HG02623 (cell line): ENCODE measurements around the gene LHX4.
"Not testable (repeated sequence)": the region's sequence is repeated elsewhere in the genome, so short reads cannot be mapped to it uniquely, and the experiment has no call there.

ENCODE experiments used
- ATAC-seq: cut with Tn5 transposase; IDR thresholded peaks from one replicate; pipeline ENCODE4 v1.9.1; 2021; ENCODE audit warnings: moderate library complexity; ENCODE audit not compliant: unreplicated experiment

Gene LHX4

GRCh38 chr1:180196436-180197003 lies 33.5 kb upstream of the LHX4 start:
- no peak for ATAC-seq

- ATAC-seq: no peak
Measured at GRCh38 chr1:180197231-180197630, 32.8 kb upstream of the LHX4 start.

GRCh38 chr1:180198196-180198595 lies 31.9 kb upstream of the LHX4 start:
- no peak for ATAC-seq

GRCh38 chr1:180198611-180199010 lies 31.5 kb upstream of the LHX4 start:
- ATAC-seq: no peak

- ATAC-seq: no peak
Measured at GRCh38 chr1:180199018-180199417, 31.0 kb upstream of the LHX4 start.

GRCh38 chr1:180201451-180202200 lies 28.4 kb upstream of the LHX4 start:
- ATAC-seq: no peak

- ATAC-seq: not testable (repeated sequence)
Measured at GRCh38 chr1:180202588-180202987, 27.5 kb upstream of the LHX4 start.

- no peak for ATAC-seq
Measured at GRCh38 chr1:180204231-180204630, 25.8 kb upstream of the LHX4 start.

- ATAC-seq: no peak
Measured at GRCh38 chr1:180206581-180206980, 23.5 kb upstream of the LHX4 start.

- ATAC-seq: no peak
Measured at GRCh38 chr1:180208264-180208663, 21.8 kb upstream of the LHX4 start.

GRCh38 chr1:180210008-180210620 lies 19.9 kb upstream of the LHX4 start:
- no peak for ATAC-seq

- ATAC-seq: no peak
Measured at GRCh38 chr1:180211156-180211859, 18.8 kb upstream of the LHX4 start.

GRCh38 chr1:180211860-180212229 lies 18.2 kb upstream of the LHX4 start:
- ATAC-seq: no peak

- no peak for ATAC-seq
Measured at GRCh38 chr1:180213401-180214170, 16.5 kb upstream of the LHX4 start.

GRCh38 chr1:180215856-180216625 lies 14.0 kb upstream of the LHX4 start:
- ATAC-seq: no peak

GRCh38 chr1:180217006-180217405 lies 13.1 kb upstream of the LHX4 start:
- ATAC-seq: no peak

GRCh38 chr1:180218806-180219765 lies 11.0 kb upstream of the LHX4 start:
- no peak for ATAC-seq

- no peak for ATAC-seq
Measured at GRCh38 chr1:180219776-180220175, 10.3 kb upstream of the LHX4 start.

- no peak for ATAC-seq
Measured at GRCh38 chr1:180221462-180221861, 8.6 kb upstream of the LHX4 start.
